HG02970 (cell line): ENCODE data around the gene ZNF837.

Experiments
- ATAC-seq: cut with Tn5 transposase; IDR thresholded peaks from one replicate; pipeline ENCODE4 v1.9.1; 2021; ENCODE audit warnings: mild to moderate bottlenecking, moderate library complexity, moderate number of reproducible peaks; ENCODE audit not compliant: unreplicated experiment, low FRiP score

ZNF837 gene

DNA sequence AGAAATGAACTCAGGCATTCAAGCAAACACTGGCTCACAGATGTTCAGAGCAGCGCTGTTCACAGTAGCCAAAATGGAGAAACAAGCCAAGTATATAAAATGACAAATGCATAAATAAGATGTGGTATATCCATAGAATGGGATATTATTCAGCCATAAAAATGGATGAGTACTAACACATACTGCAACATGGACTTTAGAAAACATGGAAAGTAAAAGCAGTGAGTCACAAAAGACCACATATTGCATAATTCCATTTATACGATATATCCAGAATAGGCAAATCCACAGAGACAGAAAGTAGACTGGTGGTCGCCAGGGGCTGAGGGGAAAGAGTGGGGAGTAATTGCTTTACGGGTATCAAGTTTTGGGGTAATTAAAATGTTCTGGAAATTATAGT lies 6.6 kb downstream of the ZNF837 start:
- ATAC-seq = no peak

DNA sequence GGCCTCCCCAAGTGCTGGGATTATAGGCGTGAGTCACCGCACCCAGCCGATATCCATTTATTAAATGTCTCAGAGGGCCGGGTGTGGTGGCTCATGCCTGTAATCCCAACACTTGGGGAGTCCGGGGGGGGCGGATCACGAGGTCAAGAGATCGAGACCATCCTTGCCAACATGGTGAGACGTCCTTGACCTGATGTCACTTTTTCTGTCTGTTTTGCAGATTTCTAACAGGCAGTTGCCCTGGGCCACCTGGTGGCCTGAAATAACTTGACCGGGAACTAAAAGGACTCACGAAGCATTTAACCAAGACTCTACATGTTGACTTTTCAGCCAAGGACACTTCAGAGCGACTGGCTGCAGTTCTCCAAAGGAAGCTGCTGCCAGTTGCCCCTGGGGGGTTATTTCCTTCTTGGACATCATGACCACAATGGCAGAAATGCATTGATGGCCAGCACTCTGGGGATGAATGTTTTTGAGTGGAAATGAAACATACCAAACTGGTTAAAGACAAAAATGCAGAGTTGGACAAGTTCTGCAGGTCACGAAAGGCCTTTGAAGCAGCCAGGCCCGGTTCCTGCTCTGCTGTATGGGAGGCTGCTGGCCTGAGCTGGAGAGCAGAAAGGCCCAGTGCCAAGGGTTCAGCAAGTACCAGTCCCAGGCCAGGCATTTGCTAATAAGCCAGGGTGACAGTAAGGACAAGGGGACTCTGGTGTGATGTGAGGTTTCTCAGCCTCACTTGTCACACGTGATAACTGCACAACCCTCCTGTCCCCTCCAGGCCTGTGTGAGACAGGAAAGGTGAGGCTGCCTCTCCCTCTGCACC lies 8.3 kb downstream of the ZNF837 start:
- ATAC-seq = no peak

DNA sequence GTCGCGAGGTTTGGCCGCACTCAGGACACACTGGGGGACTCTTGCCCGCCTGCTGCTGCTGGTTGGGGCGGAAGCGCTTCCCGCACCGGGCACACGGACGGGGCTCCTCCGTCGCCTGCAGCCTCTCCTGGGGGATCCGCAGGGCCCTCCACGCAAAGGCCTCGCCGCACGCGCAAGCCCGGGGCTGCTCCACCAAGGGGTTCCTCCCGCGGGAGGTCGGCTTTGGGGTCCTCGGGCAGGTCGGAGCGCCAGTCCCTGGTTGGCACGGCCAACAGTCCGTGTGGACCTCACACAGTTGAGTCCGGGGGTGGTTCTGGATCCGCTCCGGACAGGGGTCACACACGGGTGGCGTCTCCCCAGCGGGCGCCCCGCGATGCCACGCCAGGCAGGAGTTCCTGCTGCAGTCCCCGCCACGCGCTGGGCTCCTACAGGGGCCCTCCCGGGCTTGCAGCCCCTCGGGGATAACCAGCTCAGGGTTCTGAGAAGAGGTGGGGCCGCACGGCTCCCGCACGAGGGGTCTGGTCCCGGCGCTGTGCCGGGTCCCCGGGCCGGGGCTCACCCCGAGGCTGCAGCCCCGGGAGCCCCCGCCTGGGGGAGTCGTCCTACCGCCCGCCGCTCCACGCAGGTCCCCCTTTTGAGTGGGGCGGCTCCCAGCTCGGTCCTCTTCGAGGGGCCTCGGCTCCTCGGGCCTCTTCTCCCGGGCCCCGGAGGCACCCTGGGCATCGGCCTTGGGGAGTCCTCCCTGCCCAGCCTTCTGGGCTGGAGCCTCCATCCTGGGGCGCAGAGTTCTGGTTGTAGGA lies 12.1 kb downstream of the ZNF837 start:
- no peak for ATAC-seq

DNA sequence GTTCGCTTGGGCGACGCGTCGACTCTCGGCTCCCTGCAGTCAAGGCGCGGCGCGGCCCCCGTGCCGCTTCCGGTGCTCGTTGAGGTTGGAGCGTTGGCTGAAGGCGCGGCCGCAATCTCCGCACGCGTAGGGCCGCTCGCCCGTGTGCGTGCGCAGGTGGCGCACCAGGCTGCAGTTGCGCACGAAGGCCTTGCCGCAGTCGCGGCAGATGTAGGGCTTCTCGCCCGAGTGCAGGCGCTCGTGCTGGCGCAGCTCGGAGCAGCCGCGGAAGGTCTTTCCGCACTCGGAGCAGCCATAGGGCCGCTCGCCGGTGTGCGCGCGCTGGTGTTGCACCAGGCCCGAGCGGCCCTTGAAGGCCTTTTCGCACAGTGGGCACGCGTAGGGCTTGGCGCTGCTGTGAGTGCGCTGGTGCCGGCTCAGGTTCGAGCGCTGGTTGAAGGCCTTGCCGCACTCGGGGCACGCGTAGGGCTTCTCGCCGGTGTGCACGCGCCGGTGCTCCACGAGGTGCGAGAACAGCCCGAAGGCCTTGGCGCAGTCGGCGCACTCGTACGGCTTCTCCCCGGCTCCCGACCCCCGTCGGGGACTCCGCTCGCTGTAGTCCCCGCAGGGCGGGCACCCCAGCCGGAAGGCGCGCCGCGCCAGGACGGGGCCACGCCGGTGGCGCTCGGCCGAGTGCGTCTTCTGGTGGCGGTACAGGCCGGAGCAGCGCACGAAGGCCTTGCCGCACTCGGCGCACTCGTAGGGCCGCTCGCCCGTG lies 13.0 kb downstream of the ZNF837 start:
- no peak for ATAC-seq

DNA sequence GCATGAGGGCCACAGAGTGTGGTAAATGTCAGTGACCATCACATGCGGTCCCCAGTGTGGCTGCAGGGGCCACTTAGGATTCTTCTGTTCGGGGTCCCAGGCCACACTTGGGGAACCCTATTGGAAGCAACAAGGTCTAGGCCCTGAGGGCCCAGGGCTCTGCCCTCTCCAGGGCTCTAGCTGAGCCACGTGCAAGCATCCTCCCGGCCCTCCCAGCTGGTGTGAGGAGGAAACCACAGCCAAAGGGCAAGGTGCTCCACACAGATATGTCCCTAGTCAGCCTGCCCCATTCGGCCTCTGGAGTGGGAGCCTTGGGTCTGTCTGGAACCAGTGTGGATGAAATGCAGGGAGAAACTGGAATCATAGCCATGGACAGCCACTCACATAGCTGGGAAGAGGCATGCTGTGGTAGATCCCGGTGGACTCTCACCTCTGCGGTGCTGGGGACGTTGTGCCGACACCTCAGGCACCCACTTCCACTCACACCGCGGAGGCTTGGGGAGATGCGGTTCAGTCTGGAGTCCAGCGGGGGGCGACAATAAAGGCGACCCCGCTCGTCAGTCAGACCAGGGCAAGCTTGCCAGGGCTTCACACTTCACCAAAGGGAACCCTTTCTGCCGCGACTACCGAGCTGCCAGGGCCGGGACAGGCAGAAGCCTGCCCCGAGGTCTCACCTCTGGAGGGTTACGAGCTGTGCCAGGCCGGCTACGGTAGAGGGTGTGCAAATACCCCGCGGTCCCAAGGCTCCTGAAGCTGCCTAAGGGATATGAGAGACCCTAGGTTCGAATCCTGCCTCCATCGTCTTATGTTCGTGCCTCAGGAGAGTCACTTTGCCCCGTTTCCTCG lies 14.0 kb downstream of the ZNF837 start:
- ATAC-seq = no peak

DNA sequence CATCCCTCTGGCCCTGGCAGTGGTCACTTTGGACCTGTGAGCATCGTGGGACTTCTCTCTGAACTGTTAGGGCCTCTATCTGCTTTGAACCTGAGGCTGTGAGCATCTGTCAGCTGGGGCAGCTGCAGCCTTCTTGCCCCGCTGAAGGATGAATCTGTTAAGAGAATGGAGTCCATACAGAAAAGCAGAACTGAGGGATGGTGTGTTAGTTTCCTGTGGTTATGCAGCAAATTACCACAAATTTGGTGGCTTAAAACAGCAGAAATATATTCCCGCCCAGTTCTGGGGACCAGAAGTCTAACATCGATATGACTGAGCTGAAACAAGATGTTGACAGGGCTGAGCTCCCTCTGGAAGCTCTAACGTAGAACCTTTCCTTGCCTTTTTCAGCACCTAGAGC lies 16.7 kb downstream of the ZNF837 start:
- ATAC-seq = no peak

DNA sequence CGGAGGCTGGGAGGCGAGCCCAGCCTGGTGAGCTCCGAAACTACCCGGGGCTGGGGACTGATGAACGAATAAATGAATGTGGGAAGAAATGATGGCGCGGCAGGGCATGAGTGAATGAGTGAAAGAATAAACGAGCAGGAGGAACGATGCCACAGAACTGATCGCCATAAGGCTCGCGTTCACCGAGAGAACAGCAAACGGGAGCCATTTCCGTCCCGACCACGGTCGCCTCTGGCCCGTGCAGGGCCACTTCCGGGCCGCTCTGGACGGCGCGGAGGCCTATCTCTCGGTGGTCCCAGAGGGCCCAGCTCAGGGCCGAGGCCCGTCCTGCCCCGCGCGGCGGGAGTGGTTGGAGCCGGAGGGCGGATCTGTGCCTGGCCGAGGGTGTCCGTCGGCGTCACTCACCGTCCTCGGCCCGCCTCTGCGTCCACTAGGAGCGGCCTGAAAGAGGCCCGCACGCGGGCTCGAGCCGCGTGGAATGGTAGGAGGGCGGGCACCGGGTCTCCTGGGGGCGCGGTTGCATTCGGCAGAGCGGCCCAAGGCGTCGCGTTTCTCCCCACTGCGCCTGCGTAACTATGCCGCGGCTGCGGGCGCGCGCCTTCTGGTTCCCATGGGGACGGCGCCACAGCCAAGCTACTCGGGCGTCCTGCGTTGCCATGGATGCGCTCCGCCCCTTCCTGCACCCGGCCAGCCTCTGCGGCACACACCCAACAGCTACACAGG lies 18.4 kb downstream of the ZNF837 start, which contains the start of gene ZNF497:
ZNF497 (minus strand) TSS at position 480 of the 723 bp plus-strand sequence. CDS start 5,116 bp downstream, outside the sequence.
- ATAC-seq = peak; percentile 82

DNA sequence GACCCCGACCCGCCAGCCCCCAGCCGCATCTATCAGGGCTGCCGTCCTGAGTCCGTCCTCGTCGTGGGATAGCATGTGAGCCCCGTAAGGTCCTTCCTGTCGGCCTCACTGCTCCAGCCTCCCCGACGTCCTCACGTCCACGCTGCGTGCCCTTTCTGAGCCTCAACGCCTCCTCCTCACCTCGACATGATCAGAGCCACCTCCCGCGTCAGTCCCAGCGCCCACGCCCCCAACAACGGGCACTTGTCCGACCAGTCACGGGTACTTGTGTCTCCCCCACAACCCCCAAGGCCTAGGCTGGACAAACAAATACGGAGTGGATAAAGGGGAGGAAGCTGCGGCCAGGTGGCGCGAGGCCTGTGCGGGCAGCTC lies 18.9 kb downstream of the ZNF837 start:
- no peak for ATAC-seq

DNA sequence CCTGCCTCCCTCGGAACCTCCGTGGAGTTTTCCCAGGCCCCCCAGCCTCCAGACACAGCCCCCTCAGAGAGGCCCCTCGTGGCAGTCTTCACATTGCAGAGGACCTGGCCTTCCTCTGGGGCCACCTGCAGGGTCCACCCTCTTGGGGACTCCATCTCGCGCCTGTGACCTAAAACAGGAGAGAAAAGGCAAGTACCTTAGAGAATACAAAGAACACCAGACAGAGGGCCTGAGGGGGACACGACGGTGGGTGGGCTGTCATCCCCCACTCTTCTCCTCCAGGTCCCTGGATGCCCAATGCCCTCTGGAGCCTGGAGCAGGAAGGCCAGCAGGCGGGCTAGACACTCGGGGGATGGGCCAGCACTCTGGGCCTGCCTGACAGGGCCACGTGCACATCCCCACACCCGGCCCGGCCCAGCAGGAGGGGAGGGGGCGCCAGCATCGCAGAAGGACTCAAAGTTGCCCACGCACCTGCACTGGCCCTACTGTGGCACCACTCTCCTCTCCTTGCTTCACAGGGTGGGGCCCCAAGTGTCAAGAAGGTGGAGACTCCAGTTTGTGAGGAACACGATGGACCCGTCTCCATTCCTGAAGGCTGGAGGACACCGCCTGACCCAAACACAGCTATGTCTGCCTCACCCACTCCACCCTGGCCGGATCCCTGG lies 23.2 kb downstream of the ZNF837 start:
- no peak for ATAC-seq

DNA sequence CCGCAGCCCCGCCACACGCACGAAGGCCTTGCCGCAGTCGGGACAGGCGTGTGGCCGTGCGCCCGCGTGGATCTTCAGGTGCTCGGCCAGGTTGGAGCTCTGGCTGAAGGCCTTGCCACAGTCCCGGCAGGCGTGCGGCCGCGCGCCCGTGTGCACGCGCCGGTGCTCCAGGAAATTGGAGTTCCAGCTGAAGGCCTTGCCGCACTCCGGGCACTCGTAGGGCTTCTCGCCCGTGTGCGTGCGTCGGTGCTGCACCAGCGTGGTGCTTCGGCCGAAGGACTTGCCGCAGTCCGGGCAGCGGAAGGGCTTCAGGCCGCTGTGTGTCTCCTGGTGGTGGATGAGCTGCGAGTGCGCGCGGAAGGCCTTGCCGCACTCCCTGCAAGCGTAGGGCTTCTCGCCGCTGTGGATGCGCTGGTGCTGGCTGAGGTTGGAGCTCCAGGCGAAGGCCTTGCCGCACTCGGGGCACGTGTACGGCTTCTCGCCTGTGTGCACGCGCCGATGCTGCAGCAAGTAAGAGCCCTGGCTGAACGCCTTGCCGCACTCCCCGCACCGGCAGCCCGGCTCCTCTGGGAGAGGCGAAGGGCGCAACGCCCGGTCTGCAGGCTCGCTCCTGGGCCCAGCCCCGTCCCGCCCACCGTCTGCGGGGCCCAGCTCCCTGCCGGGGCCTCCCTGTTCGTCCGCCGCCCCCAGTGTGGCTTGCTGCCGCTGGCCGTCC lies 23.9 kb downstream of the ZNF837 start:
- ATAC-seq = no peak

DNA sequence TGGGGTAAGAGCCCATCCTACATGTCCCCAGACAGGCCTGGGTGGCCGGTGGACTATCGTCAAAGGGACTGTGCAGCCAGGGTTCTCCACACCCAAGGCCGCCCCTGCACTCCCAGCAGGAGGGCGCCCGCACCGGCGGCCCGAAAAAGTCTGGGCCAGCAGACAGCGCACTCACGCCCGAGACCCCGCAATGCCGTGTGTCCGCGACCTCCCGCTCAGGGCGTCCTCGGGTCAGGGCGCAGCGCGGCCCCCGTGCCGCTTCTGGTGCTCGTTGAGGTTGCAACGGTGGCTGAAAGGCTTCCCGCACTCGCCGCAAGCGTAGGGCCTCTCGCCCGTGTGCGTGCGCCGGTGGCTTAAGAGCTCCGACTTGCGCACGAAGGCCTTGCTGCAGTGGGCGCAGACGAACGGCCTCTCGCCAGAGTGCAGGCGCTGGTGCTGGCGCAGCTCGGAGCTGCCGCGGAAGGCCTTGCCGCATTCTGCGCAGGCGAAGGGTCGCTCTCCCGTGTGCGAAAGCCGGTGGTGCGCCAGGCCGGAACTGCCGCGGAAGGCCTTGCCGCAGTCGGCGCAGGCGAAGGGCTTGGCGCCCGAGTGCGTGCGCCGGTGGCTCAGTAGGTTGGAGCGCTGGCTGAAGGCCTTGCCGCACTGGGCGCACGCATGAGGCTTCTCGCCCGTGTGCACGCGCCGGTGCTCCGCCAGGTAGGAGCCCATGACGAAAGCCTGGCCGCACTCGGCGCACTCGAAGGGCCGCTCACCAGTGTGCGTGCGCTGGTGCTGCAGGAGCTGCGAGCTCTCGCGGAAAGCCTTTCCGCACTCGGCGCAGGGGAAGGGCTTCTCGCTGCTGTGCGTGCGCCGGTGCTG lies 24.7 kb downstream of the ZNF837 start:
- ATAC-seq = no peak

DNA sequence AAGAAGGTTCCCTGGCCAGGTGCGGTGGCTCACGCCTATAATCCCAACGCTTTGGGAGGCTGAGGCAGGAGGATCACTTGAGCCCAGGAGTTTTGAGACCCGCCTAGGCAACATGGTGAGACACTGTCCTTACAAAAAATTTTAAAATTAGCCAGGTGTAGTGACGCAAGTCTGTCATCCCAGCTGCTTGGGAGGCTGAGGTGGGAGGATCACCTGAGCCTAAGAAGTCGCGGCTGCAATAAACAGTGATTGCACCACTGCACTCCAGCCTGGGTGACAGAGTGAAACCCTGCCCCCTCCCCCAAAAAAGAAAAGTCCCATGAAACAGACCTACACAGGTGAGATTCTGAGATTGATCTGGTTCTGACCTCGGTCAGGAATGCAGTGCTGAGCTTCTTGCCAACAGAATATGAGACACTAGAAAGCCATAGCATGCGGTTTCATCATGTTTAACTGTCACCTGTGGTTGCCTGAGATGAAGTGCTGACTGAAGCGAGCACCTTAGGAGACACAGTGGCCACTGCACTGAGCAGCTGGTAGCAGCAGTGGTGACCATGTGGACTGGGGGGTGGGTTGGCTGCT lies 25.5 kb downstream of the ZNF837 start:
- ATAC-seq = no peak

DNA sequence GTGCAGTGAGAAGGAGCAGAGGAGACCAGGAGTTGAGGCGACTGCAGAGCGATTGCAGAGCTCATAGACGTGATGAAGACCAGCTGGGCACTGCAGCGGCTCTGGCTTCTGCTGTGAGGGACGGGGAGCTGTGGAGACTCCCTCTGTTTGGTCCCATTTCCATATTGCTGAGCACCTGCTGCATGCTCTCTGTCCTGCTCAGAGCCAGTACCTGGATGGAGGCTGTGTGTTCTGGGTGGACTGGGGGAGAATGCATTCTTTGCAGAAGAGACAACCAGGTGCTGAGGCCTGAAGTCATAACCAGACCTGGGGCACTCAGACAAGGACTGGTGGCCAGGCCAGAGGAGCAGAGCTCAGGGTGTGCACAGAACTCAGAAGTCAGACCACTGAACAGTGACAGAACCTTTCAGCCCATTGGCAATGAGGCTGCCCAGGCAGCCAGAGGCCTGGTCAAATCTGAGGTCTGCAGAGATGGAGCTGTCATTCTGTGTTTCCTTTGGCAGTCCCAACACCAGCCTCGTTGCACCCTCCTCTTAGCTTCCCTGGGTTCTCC lies 26.3 kb downstream of the ZNF837 start:
- ATAC-seq = no peak

DNA sequence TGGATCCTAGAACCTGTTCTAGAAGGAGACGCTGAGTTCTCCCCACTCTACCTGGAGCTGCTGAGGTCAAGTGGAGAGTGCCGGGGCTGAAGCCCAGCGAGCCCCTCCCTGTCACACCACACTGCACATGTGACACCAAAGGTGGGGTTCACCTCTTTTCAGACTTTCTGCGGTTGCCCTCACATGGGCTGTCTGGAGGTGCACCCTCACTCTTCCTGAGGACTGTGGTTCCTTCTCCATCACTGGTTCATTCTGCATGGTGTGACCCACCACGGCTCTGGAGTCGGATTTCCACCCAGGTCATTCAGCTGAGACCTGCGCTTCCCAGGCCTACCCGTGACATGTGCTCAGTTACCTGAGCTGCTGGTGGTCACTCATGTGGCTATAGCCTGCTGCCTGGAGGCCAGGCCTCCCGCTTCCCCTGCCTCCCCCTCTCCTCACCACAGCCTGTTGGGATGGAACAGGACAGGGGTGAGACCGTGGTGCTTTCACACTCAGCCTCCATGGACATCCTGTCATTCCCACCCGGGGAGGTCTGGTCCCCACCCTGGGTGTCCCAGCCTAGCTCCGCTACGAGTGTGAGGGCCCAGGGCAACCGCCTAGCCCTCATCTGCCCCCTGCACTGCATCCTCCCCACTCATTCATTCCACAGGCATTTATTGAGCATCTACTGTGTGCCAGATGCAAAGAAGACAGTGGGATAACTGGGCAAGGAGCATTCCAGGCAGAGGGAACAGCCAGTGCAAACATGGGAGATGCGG lies 26.9 kb downstream of the ZNF837 start:
- no peak for ATAC-seq

DNA sequence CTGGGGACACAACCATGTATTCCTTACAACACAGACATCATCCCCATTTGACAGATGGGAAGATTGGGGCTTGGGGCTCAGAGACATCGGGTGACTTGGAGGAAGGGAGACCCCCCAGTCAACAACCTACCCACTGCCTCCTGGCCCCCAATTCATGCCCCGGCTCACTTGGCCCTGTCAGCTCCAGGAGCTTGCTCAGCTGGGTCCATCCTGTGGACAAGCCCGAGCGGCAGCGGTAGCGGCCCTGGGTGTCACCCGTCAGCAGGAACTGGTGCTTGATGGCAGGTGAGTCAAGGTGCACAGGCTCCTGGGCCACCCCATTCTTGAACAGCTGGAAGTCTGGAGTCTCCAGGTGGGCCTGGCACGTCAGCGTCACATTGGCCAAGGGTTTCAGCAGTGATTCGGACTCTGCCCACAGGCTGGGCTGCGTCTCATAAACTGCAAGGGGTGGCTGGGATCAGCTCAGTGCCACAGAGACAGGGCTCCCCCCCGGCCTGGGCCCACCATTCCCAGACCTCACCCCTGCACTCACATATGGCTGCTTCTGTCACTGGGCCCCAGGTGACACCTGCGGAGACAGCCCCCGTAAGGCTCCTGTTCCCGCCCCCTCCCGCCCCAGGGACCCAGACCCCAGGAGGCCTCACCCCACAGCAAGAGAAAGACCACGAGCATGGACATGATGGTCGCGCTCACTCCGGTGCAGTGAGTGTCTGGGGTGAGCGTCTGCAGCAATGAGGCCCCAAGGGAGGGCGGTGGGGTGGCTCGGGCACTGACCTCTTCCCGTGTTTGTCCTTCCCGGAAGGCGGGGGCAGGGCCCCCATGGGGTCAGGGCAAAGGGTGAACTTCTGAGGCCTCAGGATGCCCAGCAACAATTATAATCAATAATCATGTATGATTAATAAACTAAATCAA lies 27.8 kb downstream of the ZNF837 start, which contains the start of gene A1BG:
A1BG (minus strand) TSS at position 733 of the 912 bp plus-strand sequence; CDS start at position 678, 55 bp downstream.
- ATAC-seq = no peak
